ENCODE measurements around the gene D2HGDH.
"Not testable (repeated sequence)": the region's sequence is repeated elsewhere in the genome, so short reads cannot be mapped to it uniquely, and the experiment has no call there.

Gene D2HGDH

DNA sequence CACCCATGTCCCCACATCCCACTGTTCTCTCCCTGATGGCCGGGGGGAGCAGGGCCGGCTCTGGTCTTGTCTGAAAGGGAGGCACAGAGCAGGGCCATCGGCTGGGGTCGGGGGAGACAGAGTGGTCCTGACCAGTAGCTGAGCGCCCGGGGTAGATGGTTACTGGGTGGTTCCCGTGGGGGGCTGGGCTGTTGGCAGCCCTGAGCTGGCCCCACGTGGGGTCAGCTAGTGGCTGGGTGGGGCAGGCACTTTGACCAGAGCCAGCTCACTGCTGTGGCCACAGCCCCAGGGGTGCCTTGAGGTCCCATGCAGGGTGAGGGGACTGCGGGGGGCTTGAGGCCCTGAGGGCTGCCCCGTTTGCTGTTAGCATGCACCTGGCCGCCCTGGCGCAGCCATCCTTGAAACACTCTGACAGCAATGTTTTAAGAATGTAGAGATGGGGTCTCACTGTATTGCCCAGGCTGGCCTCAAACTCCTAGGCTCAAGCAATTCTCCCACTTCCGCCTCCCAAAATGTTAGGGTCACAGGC, 62.2 kb downstream of the D2HGDH start:
- no peak for DNase-seq

DNA sequence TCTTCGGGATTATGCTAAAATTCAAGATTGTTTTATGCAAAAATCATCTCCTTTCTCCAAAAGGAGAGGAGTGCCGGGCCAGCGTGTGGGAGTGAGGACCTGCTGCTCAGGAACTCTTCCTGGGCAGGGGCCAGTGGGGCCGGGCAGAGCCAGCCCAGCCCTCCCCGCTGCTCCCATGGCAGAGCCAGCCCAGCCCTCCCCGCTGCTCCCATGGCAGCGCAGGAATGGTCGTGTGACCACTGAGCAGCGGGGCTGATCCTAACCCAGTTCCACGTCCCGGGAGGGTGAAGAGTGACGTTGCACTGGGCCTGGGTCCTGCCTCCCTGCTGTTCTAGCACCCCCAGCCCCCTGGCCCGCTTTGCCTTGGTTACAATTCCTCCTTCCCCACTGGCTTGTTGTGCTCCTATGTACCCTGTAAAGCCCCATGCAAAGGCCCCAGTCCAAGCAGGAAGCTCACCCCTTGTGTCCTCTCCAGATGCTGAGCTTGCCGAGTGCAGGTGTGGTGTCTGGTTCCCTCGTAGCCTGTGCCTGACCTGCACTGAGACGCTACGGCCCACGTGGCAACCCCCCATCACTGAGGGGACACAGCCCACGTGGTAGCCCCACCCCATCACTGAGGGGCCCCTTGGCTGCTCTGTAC, 63.1 kb downstream of the D2HGDH start:
- no peak for DNase-seq

DNA sequence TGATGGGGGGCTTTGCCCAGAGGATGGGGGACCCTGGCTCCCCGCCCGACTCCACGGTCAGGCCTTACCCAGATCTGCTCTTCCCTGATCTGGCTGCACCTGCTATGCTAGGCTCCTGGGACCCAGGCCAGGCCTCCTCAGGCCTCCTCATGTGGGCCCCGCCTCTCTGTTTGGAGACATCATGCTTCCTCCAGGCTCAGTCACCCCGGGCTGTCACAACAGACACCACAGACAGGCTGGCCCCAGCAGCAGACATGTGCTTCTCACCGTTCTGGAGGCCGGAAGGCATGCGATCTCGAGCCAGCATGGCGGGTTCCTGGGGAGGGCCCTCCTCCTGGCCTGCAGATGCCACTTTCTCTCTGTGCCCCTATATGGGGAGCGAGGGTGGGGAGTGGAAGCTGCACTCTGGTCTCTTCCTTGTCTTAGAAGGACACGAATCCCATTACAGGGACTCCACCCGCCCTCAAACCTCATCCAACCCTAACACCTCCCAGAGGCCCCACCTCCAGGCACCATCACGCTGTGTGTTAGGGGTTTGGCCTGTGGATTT, 63.7 kb downstream of the D2HGDH start:
- no peak for DNase-seq

DNA sequence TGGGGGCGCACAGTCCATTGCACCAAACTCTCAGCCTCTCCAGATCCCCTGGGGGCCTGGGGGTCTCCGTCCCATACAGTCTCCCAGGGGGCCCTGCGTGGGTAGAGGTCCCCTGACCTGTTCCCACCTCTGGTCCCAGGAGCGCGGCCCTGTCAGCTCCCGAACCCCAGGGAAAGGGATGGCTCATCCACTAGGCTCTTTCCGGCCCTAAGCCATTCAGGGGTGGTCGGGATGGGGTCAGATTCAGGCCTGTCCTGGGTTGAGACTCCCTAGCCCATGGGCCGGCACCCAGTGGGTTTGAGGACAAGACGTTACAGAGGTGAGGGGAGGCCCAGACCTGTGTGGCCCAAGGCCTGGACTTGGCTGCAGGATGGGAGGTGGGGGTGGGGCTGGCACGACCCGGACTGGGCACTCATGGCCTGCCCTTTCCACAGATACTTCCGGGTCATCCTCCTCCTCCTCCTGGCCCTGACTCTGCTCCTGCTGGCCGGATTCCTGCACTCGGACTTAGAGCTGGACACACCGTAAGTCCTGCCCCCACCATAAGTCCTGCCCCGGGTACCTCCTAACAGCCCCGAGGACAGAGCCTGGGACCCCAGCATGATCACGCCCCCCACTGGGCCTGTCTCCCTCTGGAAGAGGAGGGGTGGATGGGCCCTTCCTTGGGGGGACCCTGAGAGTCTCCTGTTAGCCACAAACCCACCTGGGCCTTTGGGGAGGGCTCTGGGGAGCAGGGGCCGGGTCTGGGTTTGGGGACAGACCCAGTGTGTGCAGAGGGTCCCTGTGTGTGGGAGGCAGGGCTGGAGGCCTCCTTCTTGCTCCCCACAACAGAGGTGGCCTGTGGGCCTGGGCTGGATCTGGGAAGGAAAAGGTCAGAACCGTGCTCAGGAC, 64.4 kb downstream of the D2HGDH start:
- no peak for DNase-seq

DNA sequence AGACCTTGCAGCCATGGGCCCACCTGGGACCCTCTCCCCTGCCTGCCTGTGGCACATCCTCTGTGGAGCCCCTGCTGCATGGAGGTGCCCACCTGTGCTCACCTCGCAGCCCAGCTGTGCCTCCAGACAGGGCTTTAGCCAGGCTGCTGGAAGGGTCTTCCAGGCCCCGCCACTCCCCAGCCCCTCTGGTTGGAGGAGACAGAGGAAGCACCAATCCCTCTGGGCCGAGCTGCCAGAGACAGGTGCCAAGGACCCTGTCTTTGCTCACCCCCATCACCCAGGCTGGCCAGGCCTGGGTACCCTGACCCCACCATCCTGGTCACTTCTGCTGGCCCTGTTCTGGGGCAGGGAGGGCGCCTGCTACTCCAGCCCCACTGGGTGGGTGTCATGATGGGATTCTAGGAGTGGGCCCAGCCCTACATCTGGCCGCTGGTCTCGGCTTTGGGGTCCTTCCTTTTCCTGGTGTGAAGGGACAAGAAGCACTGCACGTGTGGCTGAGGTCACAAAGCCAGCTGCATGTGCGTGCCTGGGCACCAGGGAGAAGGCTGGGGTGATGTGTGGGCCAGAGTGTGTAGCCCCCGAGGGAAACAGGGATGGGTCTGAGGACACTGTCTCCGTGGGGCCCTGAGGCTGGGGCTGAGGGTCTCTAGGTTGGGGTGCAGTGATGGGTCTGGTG, 65.2 kb downstream of the D2HGDH start:
- DNase-seq = no peak

DNA sequence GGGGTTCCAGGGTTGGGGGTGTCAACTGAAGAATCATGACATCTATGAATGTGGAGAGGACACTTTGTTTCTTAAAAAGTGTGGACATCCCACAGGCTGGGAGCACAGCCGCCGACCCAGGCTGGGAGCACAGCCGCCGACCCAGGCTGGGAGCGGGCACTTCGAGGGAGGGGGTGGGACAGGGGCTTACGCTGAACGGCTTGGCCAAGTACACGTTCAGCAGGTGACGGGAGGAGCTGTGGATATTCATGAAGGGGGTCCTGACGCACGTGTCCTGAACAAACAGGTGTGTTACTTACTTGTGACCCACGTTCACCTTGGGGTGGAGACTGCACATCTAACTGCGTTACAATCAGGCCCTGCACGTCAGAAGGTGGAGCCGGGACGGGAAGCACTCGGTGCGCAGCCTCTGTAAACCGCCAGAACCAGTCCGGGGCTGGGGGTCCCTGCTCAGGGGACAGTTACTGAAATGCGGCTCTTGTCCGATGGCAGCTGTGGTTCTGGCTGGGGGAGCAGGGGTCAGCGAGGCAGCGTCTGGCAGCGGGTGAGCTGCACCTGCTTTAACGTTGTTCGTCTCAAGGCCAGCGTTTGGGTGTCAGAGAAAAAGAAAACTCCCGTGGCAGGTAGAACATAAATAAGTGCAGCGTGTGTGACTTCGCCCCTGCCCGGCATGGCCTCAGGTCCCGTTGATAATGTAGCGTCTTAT, 65.9 kb downstream of the D2HGDH start:
- DNase-seq = not testable (repeated sequence)

DNA sequence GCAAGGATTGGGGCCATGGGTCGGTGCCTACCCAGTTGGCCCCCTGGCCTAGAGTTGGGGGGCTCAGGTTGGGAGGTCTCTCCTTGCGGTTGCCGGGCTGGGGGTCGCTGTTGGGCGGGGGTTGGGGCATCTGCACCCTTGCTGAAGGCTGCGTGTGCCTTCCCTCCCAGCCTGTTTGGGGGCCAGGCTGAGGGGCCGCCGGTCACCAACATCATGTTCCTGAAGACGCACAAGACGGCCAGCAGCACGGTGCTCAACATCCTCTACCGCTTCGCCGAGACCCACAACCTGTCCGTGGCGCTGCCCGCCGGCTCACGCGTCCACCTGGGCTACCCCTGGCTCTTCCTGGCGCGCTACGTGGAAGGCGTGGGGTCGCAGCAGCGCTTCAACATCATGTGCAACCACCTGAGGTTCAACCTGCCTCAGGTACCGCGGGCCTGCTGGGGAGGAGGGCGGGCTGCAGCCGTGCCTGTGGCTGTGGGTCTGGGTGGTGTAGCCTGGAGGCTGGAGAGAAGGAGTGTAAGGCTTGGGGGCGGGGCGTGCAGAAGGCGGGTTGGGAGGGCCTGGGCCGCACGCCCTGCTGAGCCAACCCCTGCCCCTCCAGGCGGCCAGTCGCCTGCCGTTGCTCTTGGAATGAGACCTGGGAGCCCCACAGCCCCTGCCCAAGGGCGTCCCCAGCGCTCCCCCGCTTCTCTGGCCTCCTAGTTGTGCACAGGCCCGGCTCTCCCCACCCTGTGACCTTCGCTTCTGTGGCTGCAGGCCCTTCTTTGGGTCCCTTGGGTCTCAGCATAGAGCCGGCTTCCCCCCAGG, 67.4 kb downstream of the D2HGDH start:
- no peak for DNase-seq

DNA sequence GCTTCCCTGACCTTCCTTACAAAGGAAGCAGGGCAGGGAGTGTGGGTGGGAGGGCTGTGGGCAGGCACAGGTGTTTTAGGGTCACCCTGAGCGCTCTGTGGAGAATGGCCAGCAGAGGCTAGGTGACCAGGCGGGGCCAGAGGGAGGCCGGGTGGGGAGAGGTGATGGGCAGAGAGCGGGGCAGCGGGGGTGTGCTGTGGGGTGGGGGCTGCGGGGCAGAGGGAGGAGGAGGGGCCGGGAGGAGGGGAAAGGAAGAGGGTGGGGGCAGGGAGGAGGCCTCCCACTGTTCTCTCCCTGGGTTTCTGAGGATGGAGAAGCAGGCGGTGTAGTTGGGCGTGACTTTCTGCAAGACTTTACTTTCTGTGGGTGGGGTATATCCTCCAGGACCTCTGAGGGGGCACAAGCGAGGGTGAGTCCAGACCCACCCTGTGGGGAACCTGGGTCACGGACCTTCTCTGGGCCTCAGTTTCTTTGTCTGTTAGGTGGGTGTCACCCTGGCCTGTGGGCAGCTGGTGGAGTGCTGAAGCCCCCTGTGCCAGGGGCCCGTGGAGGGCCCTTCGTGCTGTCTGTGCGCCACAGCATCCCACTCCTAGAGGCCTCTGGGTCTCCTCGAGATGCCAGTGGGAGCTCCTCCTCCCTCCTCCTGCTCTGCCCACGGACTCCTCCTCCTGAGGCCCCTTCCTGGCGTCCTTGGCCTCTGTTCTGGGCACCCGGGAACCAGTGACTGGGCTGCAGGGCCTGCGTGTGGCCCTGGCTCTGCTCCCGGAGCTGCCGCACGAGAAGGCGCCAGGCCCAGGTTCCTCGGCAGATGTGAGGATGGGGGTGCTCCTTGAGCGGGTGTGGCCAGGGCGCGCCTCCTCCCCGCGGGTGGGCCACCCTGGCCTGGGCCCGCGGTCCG, 68.2 kb downstream of the D2HGDH start:
- DNase-seq = no peak

DNA sequence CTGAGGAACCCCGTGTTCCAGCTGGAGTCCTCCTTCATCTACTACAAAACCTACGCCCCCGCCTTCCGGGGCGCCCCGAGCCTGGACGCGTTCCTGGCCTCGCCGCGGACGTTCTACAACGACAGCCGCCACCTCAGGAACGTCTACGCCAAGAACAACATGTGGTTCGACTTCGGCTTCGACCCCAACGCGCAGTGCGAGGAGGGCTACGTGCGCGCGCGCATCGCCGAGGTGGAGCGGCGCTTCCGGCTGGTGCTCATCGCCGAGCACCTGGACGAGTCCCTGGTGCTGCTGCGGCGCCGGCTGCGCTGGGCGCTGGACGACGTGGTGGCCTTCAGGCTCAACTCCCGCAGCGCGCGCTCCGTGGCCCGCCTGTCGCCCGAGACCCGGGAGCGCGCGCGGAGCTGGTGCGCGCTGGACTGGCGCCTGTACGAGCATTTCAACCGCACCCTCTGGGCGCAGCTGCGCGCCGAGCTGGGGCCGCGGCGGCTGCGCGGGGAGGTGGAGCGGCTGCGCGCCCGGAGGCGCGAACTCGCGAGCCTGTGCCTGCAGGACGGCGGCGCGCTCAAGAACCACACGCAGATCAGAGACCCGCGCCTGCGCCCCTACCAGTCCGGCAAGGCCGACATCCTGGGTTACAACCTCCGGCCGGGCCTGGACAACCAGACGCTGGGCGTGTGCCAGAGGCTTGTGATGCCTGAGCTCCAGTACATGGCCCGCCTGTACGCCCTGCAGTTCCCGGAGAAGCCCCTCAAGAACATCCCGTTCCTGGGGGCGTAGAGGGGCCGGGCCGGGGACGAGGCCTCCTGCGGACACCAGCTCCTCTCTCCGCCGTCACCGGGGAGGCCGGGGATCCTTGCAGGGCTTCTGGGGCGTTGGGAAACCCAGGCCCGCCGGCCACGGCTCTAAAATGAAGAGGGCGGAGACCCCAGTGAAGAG, 69.2 kb downstream of the D2HGDH start:
- no peak for DNase-seq

DNA sequence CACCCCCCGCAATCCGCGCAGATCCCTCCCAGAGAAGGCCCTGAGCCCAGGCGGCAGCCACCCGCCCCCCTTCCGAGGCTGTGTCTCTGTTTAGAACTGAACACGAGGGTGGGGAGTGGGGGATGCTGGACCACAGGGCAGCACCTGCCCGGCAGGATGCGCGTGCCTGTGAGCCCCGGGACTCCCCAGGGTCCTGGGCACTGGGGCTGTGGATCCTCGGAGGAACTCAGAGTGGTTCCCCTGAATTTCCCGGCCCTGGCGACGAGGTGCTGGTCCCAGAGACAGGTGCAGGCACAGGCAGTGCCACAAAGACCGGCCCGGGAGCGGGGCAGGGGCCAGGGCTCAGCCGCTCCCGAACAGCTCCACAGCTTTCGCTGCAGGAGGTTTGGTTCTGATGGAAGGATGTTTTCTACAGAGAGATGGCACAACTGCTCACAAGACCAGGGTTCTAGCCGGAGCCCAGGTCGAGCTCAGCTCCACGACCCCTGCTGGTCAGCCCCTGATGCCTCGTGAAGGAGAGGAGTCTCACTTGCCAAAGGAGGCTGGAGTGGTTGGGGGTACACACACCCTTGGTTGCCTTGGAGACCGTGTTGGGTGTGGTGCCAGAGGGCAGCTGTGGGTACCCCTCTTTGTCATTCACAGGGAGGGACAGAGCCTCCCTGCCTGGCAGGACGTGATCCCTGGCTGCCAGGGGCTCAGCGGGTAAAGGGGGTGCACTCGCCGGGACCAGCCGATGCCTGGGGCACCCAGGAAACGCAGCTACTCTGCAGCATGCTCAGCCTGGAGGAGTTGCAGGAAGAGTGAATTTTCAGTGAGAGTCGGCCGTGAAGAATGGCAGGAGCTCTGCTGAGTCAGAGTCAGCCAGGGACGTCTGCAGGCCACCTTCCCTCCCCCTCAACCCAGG, 70.1 kb downstream of the D2HGDH start:
- no peak for DNase-seq

DNA sequence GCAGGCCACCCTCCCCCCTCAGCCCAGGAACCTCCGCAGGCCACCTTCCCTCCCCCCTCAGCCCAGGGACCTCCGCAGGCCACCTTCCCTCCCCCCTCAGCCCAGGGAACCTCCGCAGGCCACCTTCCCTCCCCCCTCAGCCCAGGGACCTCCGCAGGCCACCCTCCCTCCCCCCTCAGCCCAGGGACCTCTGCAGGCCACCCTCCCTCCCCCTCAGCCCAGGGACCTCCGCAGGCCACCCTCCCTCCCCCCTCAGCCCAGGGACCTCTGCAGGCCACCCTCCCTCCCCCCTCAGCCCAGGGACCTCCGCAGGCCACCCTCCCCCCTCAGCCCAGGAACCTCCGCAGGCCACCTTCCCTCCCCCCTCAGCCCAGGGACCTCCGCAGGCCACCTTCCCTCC, 71.8 kb downstream of the D2HGDH start:
- DNase-seq = not testable (repeated sequence)

DNA sequence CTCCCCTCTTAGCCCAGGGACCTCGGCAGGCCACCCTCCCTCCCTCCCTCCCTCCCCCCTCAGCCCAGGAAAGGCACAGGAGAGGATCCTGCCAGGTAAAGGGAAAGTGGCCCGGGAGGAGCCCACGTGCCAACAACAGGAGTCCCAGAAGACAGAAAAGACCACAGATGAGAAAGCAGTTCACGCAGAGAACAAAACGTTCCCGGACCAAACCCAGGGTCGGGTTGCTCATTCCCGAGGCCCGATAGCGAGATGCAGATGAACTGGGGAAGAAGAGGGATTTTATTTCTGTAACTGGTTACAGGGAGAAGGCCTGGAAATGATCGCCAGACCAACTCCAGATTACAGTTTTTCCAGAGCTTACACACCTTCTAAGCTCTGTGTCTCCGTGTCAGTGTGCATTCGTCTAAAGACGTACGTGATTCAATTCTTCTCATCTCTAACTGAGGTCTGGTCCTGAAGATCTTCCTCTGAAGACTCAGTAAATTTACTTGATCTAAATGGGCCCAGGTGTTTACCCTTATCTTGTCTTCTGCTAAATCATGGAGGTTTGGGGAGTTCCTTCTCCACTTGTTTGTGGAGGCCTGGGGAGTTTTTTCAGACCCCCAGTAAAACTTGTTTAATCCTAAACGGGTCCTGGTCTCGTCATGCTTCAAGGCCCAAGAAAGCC, 73.8 kb downstream of the D2HGDH start:
- no peak for DNase-seq

DNA sequence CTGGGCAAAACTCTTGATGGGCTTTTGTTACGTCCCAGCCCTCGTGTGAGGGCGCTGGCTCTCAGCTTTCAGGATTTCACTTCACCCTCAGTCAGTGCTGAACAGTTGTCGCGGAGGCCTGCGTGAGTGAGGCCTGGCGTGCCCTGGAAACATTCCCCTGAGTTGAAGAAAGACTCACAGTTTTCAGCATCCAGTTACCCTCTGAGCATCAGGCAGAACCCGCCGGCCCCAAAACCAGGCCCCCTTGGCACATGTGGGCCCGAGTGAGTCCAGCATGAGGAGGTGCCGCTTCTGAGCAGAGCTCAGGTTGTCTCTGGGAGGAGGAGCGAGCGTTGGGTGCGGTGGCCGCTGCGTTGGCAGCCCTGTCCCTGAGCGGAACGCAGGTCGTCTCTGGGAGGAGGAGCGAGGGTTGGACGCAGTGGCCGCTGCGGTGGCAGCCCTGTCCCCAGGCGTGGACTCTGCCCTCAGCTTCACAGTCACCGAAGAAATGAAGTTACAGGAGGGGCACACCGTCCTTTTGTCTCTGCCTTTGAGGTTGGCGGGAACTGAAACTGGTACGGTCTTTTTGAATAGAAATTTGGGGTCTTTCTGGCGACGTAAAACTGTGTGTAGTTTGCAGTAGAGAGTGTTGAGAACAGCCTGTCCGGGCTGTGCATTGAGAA, 74.4 kb downstream of the D2HGDH start, which contains the start of gene NEU4:
NEU4 (plus strand) TSS at position 473 of the 662 bp plus-strand sequence. CDS start 5,292 bp downstream, outside the sequence.
- no peak for DNase-seq

DNA sequence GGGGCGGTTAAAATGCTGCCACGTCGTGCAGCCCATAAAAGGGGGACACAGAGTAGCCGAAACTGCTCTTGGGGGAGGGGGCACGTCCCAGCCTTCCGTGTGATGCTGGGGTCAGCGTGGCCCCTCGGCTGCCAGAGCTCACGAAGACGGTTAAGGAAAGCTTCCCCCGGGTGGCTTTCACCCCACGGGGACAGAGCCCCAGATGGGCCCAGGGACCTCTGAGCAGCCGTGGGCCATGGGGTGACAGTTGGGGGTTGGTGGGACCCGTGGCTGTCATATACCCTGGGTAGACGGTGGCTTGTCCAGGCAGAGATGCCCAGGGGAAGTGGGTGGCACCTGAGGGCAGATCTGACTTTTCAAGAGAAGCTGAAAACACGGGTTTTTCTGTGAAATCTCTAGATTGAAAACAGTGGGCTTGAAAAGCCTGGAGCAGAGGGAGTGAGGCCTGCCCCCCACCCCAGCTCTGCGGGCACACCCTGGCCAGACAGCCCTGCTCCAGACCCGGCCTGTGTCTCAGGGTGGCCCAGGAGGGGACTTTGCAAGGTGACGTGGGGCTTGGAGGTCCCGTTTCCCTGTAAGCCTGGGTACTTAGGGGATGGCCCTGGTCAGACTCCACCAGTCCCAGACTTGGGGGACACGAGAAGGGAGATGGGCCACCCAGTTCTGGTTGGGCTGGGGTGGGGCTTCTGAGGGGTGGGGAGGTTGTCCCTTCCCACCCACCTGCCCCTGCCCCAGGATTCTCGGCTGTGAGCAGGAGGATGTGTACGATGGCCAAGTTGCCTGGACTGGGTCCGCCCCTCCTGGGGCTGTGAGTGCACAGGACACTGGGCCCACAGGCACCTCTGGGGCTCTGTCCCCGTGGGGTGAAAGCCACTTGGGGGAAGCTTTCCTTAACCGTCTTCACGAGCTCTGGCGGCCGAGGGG, 75.2 kb downstream of the D2HGDH start:
- no peak for DNase-seq

DNA sequence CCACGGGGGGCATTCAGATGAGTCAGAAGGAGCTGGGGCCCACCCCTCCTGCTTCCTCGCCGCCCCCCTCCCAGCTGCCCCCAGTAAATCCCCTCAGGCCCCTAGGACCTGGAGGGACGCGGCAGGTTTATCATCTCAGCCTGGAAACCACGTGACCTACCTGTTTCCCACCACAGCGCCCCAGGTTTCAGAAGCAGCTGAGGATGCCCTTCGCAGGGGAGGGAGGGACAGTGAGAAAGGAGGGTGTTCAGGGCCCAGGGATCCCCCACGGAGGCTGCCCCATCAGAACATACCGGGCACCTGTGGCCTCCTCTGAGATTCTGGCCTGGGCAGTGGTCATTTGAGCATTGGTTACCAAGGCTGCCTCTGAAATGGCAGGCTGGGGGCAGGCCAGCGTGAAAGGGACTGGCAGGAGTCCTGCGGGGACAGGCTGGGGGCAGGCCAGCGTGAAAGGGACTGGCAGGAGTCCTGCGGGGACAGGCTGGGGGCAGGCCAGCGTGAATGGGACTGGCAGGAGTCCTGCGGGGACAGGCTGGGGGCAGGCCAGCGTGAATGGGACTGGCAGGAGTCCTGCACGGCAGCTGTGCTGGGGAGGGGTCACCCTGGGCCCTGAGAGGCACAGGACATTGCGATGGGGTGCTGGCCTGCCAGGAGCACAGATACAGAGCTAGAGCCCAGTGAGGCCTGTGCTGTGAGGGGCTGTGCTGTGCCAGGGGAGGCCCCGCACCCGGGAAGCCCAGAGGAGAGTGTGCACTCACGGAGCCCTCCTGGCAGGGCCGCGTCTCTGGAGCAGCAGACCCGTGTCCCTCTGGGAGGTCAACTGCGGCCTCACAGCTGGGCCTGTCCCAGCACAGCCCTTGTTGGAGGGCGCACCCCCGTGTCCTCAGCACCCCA, 76.1 kb downstream of the D2HGDH start:
- DNase-seq = no peak

All from activated naive CD4-positive, alpha-beta T cell (primary cell).